SK-N-SH treated with all-trans-retinoic acid at 6 μM for 48 hours (cell line): ENCODE data around the gene MAPK7.

Experiments used
- ATAC-seq: fragments of 200-7000 bp; cut with Tn5 transposase; 3 replicates; pipeline ENCODE4 v1.9.1; 2020; ENCODE audit warnings: mild to moderate bottlenecking, moderate library complexity
- ARNTL ChIP-seq: fragments of 450-650 bp; formaldehyde crosslinking; IDR thresholded peaks from 2 replicates; pipeline ENCODE4 v1.5.0; 2020; ENCODE audit warnings: low read depth, mild to moderate bottlenecking, moderate library complexity, borderline replicate concordance
- CREB5 ChIP-seq: fragments of 250-450 bp; sonication (Bioruptor Pico); IDR thresholded peaks from 2 replicates; pipeline ENCODE4 v1.5.1; 2020; ENCODE audit warnings: low read depth, mild to moderate bottlenecking, moderate library complexity
- CSDC2 ChIP-seq: fragments of 250-450 bp; sonication (Bioruptor Pico); IDR thresholded peaks from 2 replicates; pipeline ENCODE4 v1.5.0; 2020; ENCODE audit warnings: mild to moderate bottlenecking, moderate library complexity
- CSRNP3 ChIP-seq: fragments of 250-450 bp; sonication (Bioruptor Pico); IDR thresholded peaks from 2 replicates; pipeline ENCODE4 v1.5.1; 2021; ENCODE audit warnings: mild to moderate bottlenecking, moderate library complexity
- GLIS3 ChIP-seq: fragments of 250-450 bp; sonication (Bioruptor Pico); IDR thresholded peaks from 2 replicates; pipeline ENCODE4 v1.5.0; 2020; ENCODE audit warnings: mild to moderate bottlenecking, moderate library complexity
- ISL1 ChIP-seq: fragments of 250-450 bp; sonication (Bioruptor Pico); IDR thresholded peaks from 2 replicates; pipeline ENCODE4 v2.1.2; 2022; ENCODE audit warnings: mild to moderate bottlenecking, moderate library complexity
- OSR1 ChIP-seq: fragments of 250-450 bp; sonication (Bioruptor Pico); IDR thresholded peaks from 2 replicates; pipeline ENCODE4 v1.8.0; 2022; ENCODE audit warnings: moderate library complexity, mild to moderate bottlenecking, inconsistent platforms
- PATZ1 ChIP-seq: fragments of 250-450 bp; sonication (Bioruptor Pico); IDR thresholded peaks from 2 replicates; pipeline ENCODE4 v1.8.0; 2020; ENCODE audit warnings: mild to moderate bottlenecking, moderate library complexity, borderline replicate concordance
- POU6F1 ChIP-seq: fragments of 250-450 bp; sonication (Bioruptor Pico); IDR thresholded peaks from 2 replicates; pipeline ENCODE4 v1.8.0; 2021; ENCODE audit warnings: low read depth, mild to moderate bottlenecking, moderate library complexity, borderline replicate concordance
- PPARA ChIP-seq: fragments of 250-450 bp; sonication (Bioruptor Pico); IDR thresholded peaks from 2 replicates; pipeline ENCODE4 v1.5.0; 2020; ENCODE audit warnings: mild to moderate bottlenecking, borderline replicate concordance
- RARB ChIP-seq: fragments of 250-450 bp; sonication (Bioruptor Pico); IDR thresholded peaks from 2 replicates; pipeline ENCODE4 v1.8.0; 2021; ENCODE audit warnings: mild to moderate bottlenecking, moderate library complexity
- SNAI2 ChIP-seq: fragments of 250-450 bp; sonication (Bioruptor Pico); IDR thresholded peaks from 2 replicates; pipeline ENCODE4 v1.5.0; 2020; ENCODE audit warnings: mild to moderate bottlenecking, moderate library complexity
- TOX ChIP-seq: fragments of 250-450 bp; sonication (Bioruptor Pico); IDR thresholded peaks from 2 replicates; pipeline ENCODE4 v1.8.0; 2021; ENCODE audit warnings: mild to moderate bottlenecking, moderate library complexity, borderline replicate concordance
- TSHZ2 ChIP-seq: fragments of 250-450 bp; sonication (Bioruptor Pico); IDR thresholded peaks from 2 replicates; pipeline ENCODE4 v1.5.0; 2020; ENCODE audit warnings: mild to moderate bottlenecking, moderate library complexity
- ZC3H10 ChIP-seq: fragments of 250-450 bp; sonication (Bioruptor Pico); IDR thresholded peaks from 2 replicates; pipeline ENCODE4 v1.5.1; 2021; ENCODE audit warnings: mild to moderate bottlenecking, moderate library complexity
- ZFP3 ChIP-seq: fragments of 250-450 bp; sonication (Bioruptor Pico); IDR thresholded peaks from 2 replicates; pipeline ENCODE4 v1.5.0; 2020; ENCODE audit warnings: mild to moderate bottlenecking, moderate library complexity
- ZNF565 ChIP-seq: fragments of 450-650 bp; formaldehyde crosslinking; conservative IDR thresholded peaks from 2 replicates; pipeline ENCODE4 v1.5.0; 2020; ENCODE audit warnings: low read depth, mild to moderate bottlenecking, moderate library complexity
- ZNF70 ChIP-seq: fragments of 450-650 bp; formaldehyde crosslinking; IDR thresholded peaks from 2 replicates; pipeline ENCODE4 v1.5.0; 2020; ENCODE audit warnings: mild to moderate bottlenecking, moderate library complexity
- ZNF8 ChIP-seq: fragments of 450-650 bp; formaldehyde crosslinking; IDR thresholded peaks from 2 replicates; pipeline ENCODE4 v1.5.0; 2020; ENCODE audit warnings: mild to moderate bottlenecking, moderate library complexity

The MAPK7 gene

GRCh38 chr17:19369107-19369778 lies 9.1 kb upstream of the MAPK7 start:
- TF ChIP-seq CSRNP3 (CRISPR knock-in tag) (no peak), PATZ1 (CRISPR knock-in tag) (no peak), POU6F1 (no peak), CREB5 (CRISPR knock-in tag) (no peak), PPARA (CRISPR knock-in tag) (no peak), SNAI2 (CRISPR knock-in tag) (no peak), RARB (CRISPR knock-in tag) (no peak), ZC3H10 (CRISPR knock-in tag) (no peak), CSDC2 (CRISPR knock-in tag) (no peak), ZNF8 (CRISPR knock-in tag) (no peak), TSHZ2 (CRISPR knock-in tag) (no peak), ARNTL (CRISPR knock-in tag) (no peak), ISL1 (CRISPR knock-in tag) (no peak), ZNF70 (CRISPR knock-in tag) (no peak), OSR1 (CRISPR knock-in tag) (no peak), ZNF565 (CRISPR knock-in tag) (no peak), GLIS3 (CRISPR knock-in tag) (no peak), TOX (CRISPR knock-in tag) (no peak)
- no peak for ATAC-seq

GRCh38 chr17:19369846-19370492 lies 8.3 kb upstream of the MAPK7 start:
- TF ChIP-seq CSDC2 (CRISPR knock-in tag) (no peak), CSRNP3 (CRISPR knock-in tag) (no peak), GLIS3 (CRISPR knock-in tag) (no peak), SNAI2 (CRISPR knock-in tag) (no peak), TOX (CRISPR knock-in tag) (no peak), PATZ1 (CRISPR knock-in tag) (no peak), CREB5 (CRISPR knock-in tag) (no peak), POU6F1 (no peak), ZNF8 (CRISPR knock-in tag) (no peak), ZNF565 (CRISPR knock-in tag) (no peak), ZC3H10 (CRISPR knock-in tag) (no peak), ZFP3 (CRISPR knock-in tag) (no peak), OSR1 (CRISPR knock-in tag) (no peak)

More at GRCh38 chr17:19369846-19370492, 8.3 kb upstream of the MAPK7 start:
- ATAC-seq: no peak
